HepG2 (cell line): Measurements from ENCODE around the gene ARID3C. TPM values are rescaled to one million over a fixed set of nuclear protein-coding genes. Genes with fewer than 3 reads are reported as not detected.

ENCODE experiments used
- ARNT2 ChIP-seq: sonication (generic); formaldehyde crosslinking; IDR thresholded peaks from 2 replicates; pipeline ENCODE4 v1.8.0; 2022; ENCODE audit warnings: mild to moderate bottlenecking, low read depth, missing genetic modification reagents, moderate library complexity
- CBX1 ChIP-seq: IDR thresholded peaks from one replicate; pipeline ENCODE4 v1.6.1; 2016; ENCODE audit warnings: antibody characterized with exemption, low read depth
- FOXK1 ChIP-seq: sonication (generic); formaldehyde crosslinking; IDR thresholded peaks from 2 replicates; pipeline ENCODE4 v1.4.0; 2020; ENCODE audit warnings: low read depth, missing genetic modification reagents, borderline replicate concordance
- GABPA ChIP-seq, 2 experiments: IDR thresholded peaks; 2 replicates each; pipeline ENCODE4 v1.6.1; 2011 to 2016; ENCODE audit warnings: low read depth in 2 of 2, low read length in 1 of 2, missing biosample characterization in 1 of 2, missing genetic modification characterization in 1 of 2
- HES4 ChIP-seq: sonication (generic); formaldehyde crosslinking; IDR thresholded peaks from 2 replicates; pipeline ENCODE4 v1.9.0; 2021; ENCODE audit warnings: mild to moderate bottlenecking, missing genetic modification reagents, borderline replicate concordance
- HNRNPH1 ChIP-seq: fragments of 200-400 bp; formaldehyde crosslinking; optimal IDR thresholded peaks from 2 replicates; pipeline ENCODE3; 2017; ENCODE audit warnings: mild to moderate bottlenecking, low read depth, low read length
- ISL2 ChIP-seq: sonication (generic); formaldehyde crosslinking; IDR thresholded peaks from 2 replicates; pipeline ENCODE4 v1.5.0; 2020; ENCODE audit warnings: missing genetic modification reagents
- KLF16 ChIP-seq, 2 experiments: sonication (generic) in 1 of 2; formaldehyde crosslinking in 1 of 2; IDR thresholded peaks; 2 replicates each; pipeline versions ENCODE4 v1.6.1 to v1.8.0; 2016 to 2023; ENCODE audit warnings: missing genetic modification reagents in 2 of 2, missing compliant biosample characterization in 1 of 2
- POLR2A ChIP-seq, 2 experiments: IDR thresholded peaks; 2 replicates each; pipeline ENCODE4 v1.6.1; 2011; ENCODE audit warnings: low read depth in 2 of 2, low read length in 2 of 2, mild to moderate bottlenecking in 1 of 2, moderate library complexity in 1 of 2; ENCODE audit not compliant: insufficient read depth in 1 of 2
- RELA ChIP-seq: sonication (generic); formaldehyde crosslinking; IDR thresholded peaks from 2 replicates; pipeline ENCODE4 v1.4.0; 2020; ENCODE audit warnings: missing genetic modification reagents
- SKIL ChIP-seq: sonication (generic); formaldehyde crosslinking; IDR thresholded peaks from 2 replicates; pipeline ENCODE4 v1.8.0; 2022; ENCODE audit warnings: missing genetic modification reagents, mild to moderate bottlenecking, moderate library complexity, borderline replicate concordance
- SP5 ChIP-seq: IDR thresholded peaks from 2 replicates; pipeline ENCODE4 v1.6.1; 2016; ENCODE audit warnings: low read depth, borderline replicate concordance
- TARDBP ChIP-seq: sonication (generic); formaldehyde crosslinking; IDR thresholded peaks from 2 replicates; pipeline ENCODE4 v1.8.0; 2022; ENCODE audit warnings: mild to moderate bottlenecking, missing genetic modification reagents
- ZBTB34 ChIP-seq: sonication (generic); formaldehyde crosslinking; IDR thresholded peaks from 2 replicates; pipeline ENCODE4 v1.8.0; 2022; ENCODE audit warnings: mild to moderate bottlenecking, missing genetic modification reagents
- ZIK1 ChIP-seq: sonication (generic); formaldehyde crosslinking; IDR thresholded peaks from 2 replicates; pipeline ENCODE4 v1.5.0; 2020; ENCODE audit warnings: mild to moderate bottlenecking, low read depth, missing genetic modification reagents, borderline replicate concordance
- ZNF251 ChIP-seq: sonication (generic); formaldehyde crosslinking; IDR thresholded peaks from 2 replicates; pipeline ENCODE4 v1.9.0; 2021; ENCODE audit warnings: mild to moderate bottlenecking, missing genetic modification reagents
- ZNF274 ChIP-seq: sonication (generic); formaldehyde crosslinking; IDR thresholded peaks from 2 replicates; pipeline ENCODE4 v1.5.1; 2020; ENCODE audit warnings: mild to moderate bottlenecking, missing genetic modification reagents
- ZNF331 ChIP-seq: sonication (generic); formaldehyde crosslinking; IDR thresholded peaks from 2 replicates; pipeline ENCODE4 v1.4.0; 2020; ENCODE audit warnings: missing genetic modification reagents
- ZNF556 ChIP-seq: sonication (generic); formaldehyde crosslinking; IDR thresholded peaks from 2 replicates; pipeline ENCODE4 v1.4.0; 2020; ENCODE audit warnings: mild to moderate bottlenecking, missing genetic modification reagents, borderline replicate concordance
- ZNF788 ChIP-seq: sonication (generic); formaldehyde crosslinking; IDR thresholded peaks from 2 replicates; pipeline ENCODE4 v1.5.0; 2020; ENCODE audit warnings: mild to moderate bottlenecking, missing genetic modification reagents, borderline replicate concordance
- ZNF883 ChIP-seq: sonication (generic); formaldehyde crosslinking; IDR thresholded peaks from 2 replicates; pipeline ENCODE4 v1.5.1; 2020; ENCODE audit warnings: mild to moderate bottlenecking, missing genetic modification reagents; ENCODE audit errors: not compliant biosample characterization
- polyA plus RNA-seq, 8 experiments: library from polyadenylated mRNA; depleted of rRNA in 3 of 8; stranded (reverse) in 7 of 8; unstranded in 1 of 8; fragments of >200 nt; fragmentation: Illumina TruSeq in 4 of 8; extraction: Trizol in 4 of 8; gene quantifications; 2 replicates each; pipeline versions ENCODE4 v1.2.1 to v1.2.3, GENCODE V29; 2011 to 2016; ENCODE audit warnings: low read depth in 4 of 8, missing spikeins in 1 of 8, mixed read lengths in 1 of 8; ENCODE audit not compliant: insufficient read depth in 1 of 8
- total RNA-seq, 5 experiments: library from RNA; depleted of rRNA; stranded (reverse); fragments of >200 nt; fragmentation: Illumina TruSeq; extraction: Trizol; gene quantifications; 2 replicates each; pipeline ENCODE4 v1.2.3, GENCODE V29; 2016; ENCODE audit warnings: low read depth in 1 of 5
- TF ChIP-seq, protein P1 (sequence below): sonication (generic); formaldehyde crosslinking; IDR thresholded peaks from 2 replicates; pipeline ENCODE4 v1.5.0; 2020; ENCODE audit warnings: missing genetic modification reagents
- TF ChIP-seq, protein P2 (sequence below): sonication (generic); formaldehyde crosslinking; IDR thresholded peaks from 2 replicates; pipeline ENCODE4 v1.8.1; 2022; ENCODE audit warnings: mild to moderate bottlenecking, missing genetic modification reagents

The ARID3C gene
- total and polyA plus RNA-seq, 2 of the 13 experiments (the other 11 are each of a cell fraction or from before 2014, with no cell fraction given) = not detected

GRCh38 chr9:34611811-34612787 is 16.8 kb downstream of the ARID3C start, which contains the start of gene RPP25L (continued):
- TF ChIP-seq POLR2A (IDR thresholded peaks at IDR 0.05; ENCODE audit: insufficient read depth in 1 of 2, low read depth in 2 of 2, low read length in 2 of 2) = peak; percentile 82 to 97
- TF ChIP-seq TARDBP = peak; percentile 26; the same call in 1 of the 2 replicates
- TF ChIP-seq ZNF331 = peak; percentile 57
- TF ChIP-seq, protein P1, sequence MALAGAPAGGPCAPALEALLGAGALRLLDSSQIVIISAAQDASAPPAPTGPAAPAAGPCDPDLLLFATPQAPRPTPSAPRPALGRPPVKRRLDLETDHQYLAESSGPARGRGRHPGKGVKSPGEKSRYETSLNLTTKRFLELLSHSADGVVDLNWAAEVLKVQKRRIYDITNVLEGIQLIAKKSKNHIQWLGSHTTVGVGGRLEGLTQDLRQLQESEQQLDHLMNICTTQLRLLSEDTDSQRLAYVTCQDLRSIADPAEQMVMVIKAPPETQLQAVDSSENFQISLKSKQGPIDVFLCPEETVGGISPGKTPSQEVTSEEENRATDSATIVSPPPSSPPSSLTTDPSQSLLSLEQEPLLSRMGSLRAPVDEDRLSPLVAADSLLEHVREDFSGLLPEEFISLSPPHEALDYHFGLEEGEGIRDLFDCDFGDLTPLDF = no peak
- TF ChIP-seq ZIK1 (CRISPR knock-in tag) = no peak
- TF ChIP-seq HNRNPH1 = no peak
- TF ChIP-seq ISL2 (CRISPR knock-in tag) = peak; percentile 55; the same call in 1 of the 2 replicates
- no peak for TF ChIP-seq CBX1
- no peak for TF ChIP-seq ZNF251
- TF ChIP-seq ZNF788 (CRISPR knock-in tag) = no peak
- TF ChIP-seq ZBTB34 = no peak
- TF ChIP-seq FOXK1 (CRISPR knock-in tag) = no peak
- TF ChIP-seq, protein P2, sequence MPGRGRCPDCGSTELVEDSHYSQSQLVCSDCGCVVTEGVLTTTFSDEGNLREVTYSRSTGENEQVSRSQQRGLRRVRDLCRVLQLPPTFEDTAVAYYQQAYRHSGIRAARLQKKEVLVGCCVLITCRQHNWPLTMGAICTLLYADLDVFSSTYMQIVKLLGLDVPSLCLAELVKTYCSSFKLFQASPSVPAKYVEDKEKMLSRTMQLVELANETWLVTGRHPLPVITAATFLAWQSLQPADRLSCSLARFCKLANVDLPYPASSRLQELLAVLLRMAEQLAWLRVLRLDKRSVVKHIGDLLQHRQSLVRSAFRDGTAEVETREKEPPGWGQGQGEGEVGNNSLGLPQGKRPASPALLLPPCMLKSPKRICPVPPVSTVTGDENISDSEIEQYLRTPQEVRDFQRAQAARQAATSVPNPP = no peak
- peak in 1 of 2 experiments; percentile 75; a peak in 2 of 4 replicates for TF ChIP-seq KLF16 (CRISPR knock-in tag; IDR thresholded peaks at IDR 0.05)
- TF ChIP-seq ARNT2 (CRISPR knock-in tag) = peak; percentile 73
- TF ChIP-seq RELA (CRISPR knock-in tag) = 0 out of 2 replicates have a peak, but pooled peaks have one; percentile 49
- no peak for TF ChIP-seq ZNF883 (CRISPR knock-in tag)
- peak; percentile 37; the same call in 1 of the 2 replicates for TF ChIP-seq SP5 (CRISPR knock-in tag)
- no peak for TF ChIP-seq GABPA (IDR thresholded peaks at IDR 0.05; ENCODE audit: low read depth, low read length)
- no peak for TF ChIP-seq GABPA (CRISPR knock-in tag; IDR thresholded peaks at IDR 0.05; ENCODE audit: low read depth)
- no peak for TF ChIP-seq SKIL (CRISPR knock-in tag)
- TF ChIP-seq ZNF556 = peak; percentile 80; the same call in 1 of the 2 replicates
- TF ChIP-seq HES4 = no peak
- no peak; the same call in none of the 2 replicates for TF ChIP-seq ZNF274 (CRISPR knock-in tag)
